Right lobe of liver (tissue), 6 donors: ENCODE measurements around the gene NUP88. TPM values are rescaled to one million over a fixed set of nuclear protein-coding genes. Genes with fewer than 3 reads are reported as not detected.

Experiments used
- ATAC-seq, 4 donors: fragments of 200-7000 bp; cut with Tn5 transposase; one replicate each; pipeline ENCODE4 v1.9.1; 2020; ENCODE audit warnings: mild to moderate bottlenecking in 4 of 4, moderate library complexity in 4 of 4
- DNase-seq, 3 donors: peaks; one replicate each; pipeline ENCODE4 v3.0.0-alpha.2; 2020
- H3K27ac ChIP-seq, 3 donors: fragments of 200-600 bp; one replicate each; pipeline ENCODE4 v1.8.0; 2022
- H3K27me3 ChIP-seq, 2 donors: fragments of 200-600 bp; one replicate each; pipeline ENCODE4 v1.8.0; 2022
- H3K36me3 ChIP-seq, 4 donors: fragments of 200-600 bp; sonication (generic) in 1 of 4; one replicate each; pipeline versions ENCODE4 v1.5.1 to v1.8.0; 2017 to 2022; ENCODE audit warnings: control low read depth in 1 of 4
- H3K4me1 ChIP-seq, 4 donors: fragments of 200-600 bp; sonication (generic) in 1 of 4; one replicate each; pipeline versions ENCODE4 v1.5.1 to v1.8.0; 2017 to 2022; ENCODE audit warnings: control low read depth in 1 of 4
- H3K4me3 ChIP-seq, 3 donors: fragments of 200-600 bp; one replicate each; pipeline ENCODE4 v1.8.0; 2022
- H3K9me3 ChIP-seq, 4 donors: fragments of 200-600 bp; sonication (generic) in 1 of 4; one replicate each; pipeline versions ENCODE4 v1.5.1 to v1.8.0; 2017 to 2022; ENCODE audit warnings: control low read depth in 1 of 4
- POLR2A ChIP-seq: fragments of 450-650 bp; IDR thresholded peaks from one replicate; pipeline ENCODE4 v1.6.1; 2017; ENCODE audit warnings: antibody characterized with exemption, mild to moderate bottlenecking
- WGBS: methylation state at CpG from one replicate; pipeline ENCODE4 v1.1.6; 2018; ENCODE audit warnings: low coverage, low lambda C conversion rate; ENCODE audit not compliant: insufficient coverage; ENCODE audit errors: missing lambda C conversion rate; 5-methylcytosine and 5-hydroxymethylcytosine counted together
- intact Hi-C, 2 donors: fragments of 100-400 bp; cut with DNase I; formaldehyde crosslinking; loops; one replicate each; pipeline versions ENCODE4 v1.11.2 to v1.14.1; 2022
- total RNA-seq, 6 experiments: library from RNA; depleted of rRNA in 2 of 6; stranded (reverse); fragments of >200 nt in 2 of 6; fragmentation: NEBNext Ultra II Directional in 3 of 6; extraction: Animal tissue kit (Norgen Biotek cat#: 25700) in 3 of 6; gene quantifications; one replicate each; pipeline versions ENCODE4 v1.1.0 to v1.2.4, GENCODE V29; 2016 to 2023
- TF ChIP-seq, protein P1 (sequence below), 4 donors: fragments of 200-600 bp in 3 of 4; fragments of 450-650 bp in 1 of 4; IDR thresholded peaks; one replicate each; pipeline versions ENCODE4 v1.5.1 to v1.8.0; 2016 to 2022; ENCODE audit warnings: antibody characterized with exemption in 4 of 4, mild to moderate bottlenecking in 2 of 4
- donor health status: DM: no; HTN: yes; CAD: no.
- donor health status: DM: no; HTN: no; CAD: no.
- donor health status: DM: no; HTN: no; CAD: no.
- donor health status: DM: no; HTN: yes; CAD: no.
- donor health status: DM: no; HTN: yes; CAD: no.

Gene NUP88
- total RNA-seq, 6 experiments from 2014 or later: 27.7 to 76.1 (median 52.3) TPM

DNA sequence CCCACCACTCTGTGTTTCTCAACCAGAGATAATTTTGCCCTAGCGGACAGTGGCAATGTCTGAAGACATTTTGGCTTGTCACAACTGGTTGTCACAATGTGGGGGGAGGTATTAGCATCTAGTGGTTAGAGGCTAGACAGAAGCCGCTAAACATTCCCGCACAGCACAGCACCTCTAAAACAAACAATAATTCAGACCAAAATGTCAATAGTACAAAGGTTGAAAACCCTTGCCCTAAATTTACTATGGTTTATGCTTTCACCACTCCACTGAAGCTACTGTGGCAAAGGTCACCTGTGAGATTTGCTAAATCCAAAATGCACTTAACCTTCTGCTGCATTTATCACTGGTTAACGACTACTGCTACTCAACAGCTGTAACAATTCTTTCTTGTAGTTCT is 14.1 kb downstream of the NUP88 start:
- H3K27ac ChIP-seq: peak overlapping the region in 2 of 3 donors; percentile 56 to 63
- TF ChIP-seq, protein P1, sequence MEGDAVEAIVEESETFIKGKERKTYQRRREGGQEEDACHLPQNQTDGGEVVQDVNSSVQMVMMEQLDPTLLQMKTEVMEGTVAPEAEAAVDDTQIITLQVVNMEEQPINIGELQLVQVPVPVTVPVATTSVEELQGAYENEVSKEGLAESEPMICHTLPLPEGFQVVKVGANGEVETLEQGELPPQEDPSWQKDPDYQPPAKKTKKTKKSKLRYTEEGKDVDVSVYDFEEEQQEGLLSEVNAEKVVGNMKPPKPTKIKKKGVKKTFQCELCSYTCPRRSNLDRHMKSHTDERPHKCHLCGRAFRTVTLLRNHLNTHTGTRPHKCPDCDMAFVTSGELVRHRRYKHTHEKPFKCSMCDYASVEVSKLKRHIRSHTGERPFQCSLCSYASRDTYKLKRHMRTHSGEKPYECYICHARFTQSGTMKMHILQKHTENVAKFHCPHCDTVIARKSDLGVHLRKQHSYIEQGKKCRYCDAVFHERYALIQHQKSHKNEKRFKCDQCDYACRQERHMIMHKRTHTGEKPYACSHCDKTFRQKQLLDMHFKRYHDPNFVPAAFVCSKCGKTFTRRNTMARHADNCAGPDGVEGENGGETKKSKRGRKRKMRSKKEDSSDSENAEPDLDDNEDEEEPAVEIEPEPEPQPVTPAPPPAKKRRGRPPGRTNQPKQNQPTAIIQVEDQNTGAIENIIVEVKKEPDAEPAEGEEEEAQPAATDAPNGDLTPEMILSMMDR (IDR thresholded peaks at IDR 0.05): no peak
- TF ChIP-seq POLR2A: peak; percentile 52
- H3K9me3 ChIP-seq: no peaks in the 10 kb centered on the region
- peaks cover 0 to 72% (median 21%) of the 10 kb centered on the region in 4 donors for H3K36me3 ChIP-seq
- H3K4me1 ChIP-seq: peaks cover 0 to 33% (median 12%) of the 10 kb centered on the region in 4 donors
- ATAC-seq (peak; percentile 92 to 97 (median 94)), DNase-seq (peak in 1 of 3 donors; percentile 80)
- no peaks in the 10 kb centered on the region for H3K27me3 ChIP-seq
- intact Hi-C loops: no loop called here
- WGBS: 17% methylated on average over 4 of the region's 4 CpGs
- peak overlapping the region in 1 of 3 donors; percentile 9 for H3K4me3 ChIP-seq

GRCh38 chr17:5399767-5400166 is 19.7 kb downstream of the NUP88 start:
- DNase-seq (no peak), ATAC-seq (no peak)
- intact Hi-C loops: no loop called here
- no peak for TF ChIP-seq POLR2A
- TF ChIP-seq, protein P1 (IDR thresholded peaks at IDR 0.05): no peak
- no peak overlapping the region for H3K4me3 ChIP-seq
- H3K27me3 ChIP-seq: no peaks in the 10 kb centered on the region
- 67% methylated on average over 6 of the region's 6 CpGs for WGBS
- no peaks in the 10 kb centered on the region for H3K9me3 ChIP-seq
- peaks cover 0 to 9% (median 4%) of the 10 kb centered on the region in 4 donors for H3K4me1 ChIP-seq
- peaks cover 0 to 69% (median 33%) of the 10 kb centered on the region in 4 donors for H3K36me3 ChIP-seq
- peak overlapping the region in 1 of 3 donors; percentile 35 for H3K27ac ChIP-seq

GRCh38 chr17:5396612-5397011 is 22.9 kb downstream of the NUP88 start:
- intact Hi-C loops: no loop called here
- DNase-seq (no peak), ATAC-seq (no peak)
- peaks cover 0 to 8% (median under 1%) of the 10 kb centered on the region in 4 donors for H3K4me1 ChIP-seq
- H3K4me3 ChIP-seq: no peak overlapping the region
- H3K27ac ChIP-seq: no peak overlapping the region
- no peaks in the 10 kb centered on the region for H3K27me3 ChIP-seq
- no peaks in the 10 kb centered on the region for H3K9me3 ChIP-seq
- 72% methylated on average over 2 of the region's 2 CpGs for WGBS
- peaks cover 14 to 66% (median 40%) of the 10 kb centered on the region in 4 donors for H3K36me3 ChIP-seq
- TF ChIP-seq, protein P1 (IDR thresholded peaks at IDR 0.05): no peak

DNA sequence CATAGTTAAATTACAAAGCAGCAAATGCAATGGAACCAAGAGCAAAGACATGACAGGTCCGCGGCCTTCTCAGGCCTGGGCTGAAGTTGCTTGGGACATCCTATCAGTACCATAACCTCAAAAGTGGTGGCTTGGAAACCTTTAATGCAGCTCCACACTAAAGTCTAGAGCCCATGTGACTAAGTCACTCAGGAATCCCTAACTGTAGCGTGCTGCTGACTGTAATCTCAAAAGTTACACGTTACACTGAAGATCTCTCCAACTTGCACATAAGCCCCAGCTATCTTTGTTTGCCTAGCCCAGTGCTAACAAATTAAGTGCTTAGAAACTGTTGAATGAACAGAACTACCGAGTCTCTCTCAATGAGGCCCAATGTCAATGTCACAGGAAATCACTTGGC is 27.8 kb downstream of the NUP88 start:
- Histone ChIP-seq H3K9me3 (no peaks in the 10 kb centered on the region), H3K27me3 (no peaks in the 10 kb centered on the region), H3K4me1 (no peaks in the 10 kb centered on the region), H3K4me3 (no peak overlapping the region), H3K36me3 (peaks cover 24 to 72% (median 52%) of the 10 kb centered on the region in 4 donors), H3K27ac (no peak overlapping the region)
- TF ChIP-seq POLR2A: no peak
- DNase-seq: no peak
- 83% methylated on average over 2 of the region's 5 CpGs for WGBS
- no peak for ATAC-seq
- intact Hi-C loops: no loop called here

- ATAC-seq: peak in 2 of 4 donors; percentile 13 to 20
- peaks cover 0 to 97% (median 54%) of the 10 kb centered on the region in 4 donors for H3K36me3 ChIP-seq
- DNase-seq: no peak
- TF ChIP-seq, protein P1 (IDR thresholded peaks at IDR 0.05): no peak
- no peak for TF ChIP-seq POLR2A
- no peak overlapping the region for H3K4me3 ChIP-seq
- intact Hi-C loops: no loop called here
- no peaks in the 10 kb centered on the region for H3K4me1 ChIP-seq
- H3K9me3 ChIP-seq: no peaks in the 10 kb centered on the region
- 85% methylated on average over 4 of the region's 4 CpGs for WGBS
- H3K27ac ChIP-seq: no peak overlapping the region
- no peaks in the 10 kb centered on the region for H3K27me3 ChIP-seq
These were observed 37.9 kb downstream of the NUP88 start for GRCh38 chr17:5381542-5381941.
